ENCODE data around the gene SLC38A10.

DNA sequence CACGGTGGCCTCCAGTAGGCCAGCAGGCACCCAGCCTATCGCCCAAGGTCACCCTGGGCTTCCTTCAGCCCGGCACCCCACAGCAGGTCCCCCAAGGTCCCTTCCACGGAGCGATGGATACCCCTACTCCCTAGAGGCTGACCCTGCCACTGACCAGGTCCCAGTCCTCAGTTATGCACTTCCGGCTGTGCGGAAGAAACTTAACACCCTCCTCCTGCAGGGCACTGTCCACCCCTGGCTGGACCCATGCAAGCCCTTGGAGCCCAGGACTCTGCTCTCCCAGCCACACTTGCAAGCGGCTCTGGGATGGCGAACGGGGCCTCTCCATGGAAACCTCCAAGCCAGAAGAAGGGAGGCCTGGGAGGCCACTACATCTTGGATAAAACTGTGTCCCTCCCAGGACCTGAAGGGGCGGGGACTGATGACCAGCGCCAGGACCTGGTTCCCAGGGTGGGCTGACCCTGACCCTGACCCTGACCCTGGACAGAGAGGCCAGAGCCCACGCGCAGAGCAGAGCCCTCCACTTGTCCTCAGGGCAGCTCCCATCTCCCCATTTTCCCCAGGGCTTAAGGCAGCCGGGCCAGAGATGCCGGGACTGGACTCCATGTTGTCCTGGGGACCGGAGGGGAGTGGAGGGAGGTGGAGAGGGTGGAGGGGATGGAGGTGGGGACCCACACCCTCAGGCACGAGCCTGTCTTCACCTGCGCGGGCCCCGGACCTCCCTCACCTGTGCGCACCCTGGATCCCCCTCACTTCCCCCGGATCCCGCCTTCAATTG lies 73.1 kb downstream of the SLC38A10 start:
- TF ChIP-seq, protein P1, sequence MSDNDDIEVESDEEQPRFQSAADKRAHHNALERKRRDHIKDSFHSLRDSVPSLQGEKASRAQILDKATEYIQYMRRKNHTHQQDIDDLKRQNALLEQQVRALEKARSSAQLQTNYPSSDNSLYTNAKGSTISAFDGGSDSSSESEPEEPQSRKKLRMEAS (IDR thresholded peaks at IDR 0.05; ENCODE audit: low read depth), result no peak
- TF ChIP-seq, protein P2, sequence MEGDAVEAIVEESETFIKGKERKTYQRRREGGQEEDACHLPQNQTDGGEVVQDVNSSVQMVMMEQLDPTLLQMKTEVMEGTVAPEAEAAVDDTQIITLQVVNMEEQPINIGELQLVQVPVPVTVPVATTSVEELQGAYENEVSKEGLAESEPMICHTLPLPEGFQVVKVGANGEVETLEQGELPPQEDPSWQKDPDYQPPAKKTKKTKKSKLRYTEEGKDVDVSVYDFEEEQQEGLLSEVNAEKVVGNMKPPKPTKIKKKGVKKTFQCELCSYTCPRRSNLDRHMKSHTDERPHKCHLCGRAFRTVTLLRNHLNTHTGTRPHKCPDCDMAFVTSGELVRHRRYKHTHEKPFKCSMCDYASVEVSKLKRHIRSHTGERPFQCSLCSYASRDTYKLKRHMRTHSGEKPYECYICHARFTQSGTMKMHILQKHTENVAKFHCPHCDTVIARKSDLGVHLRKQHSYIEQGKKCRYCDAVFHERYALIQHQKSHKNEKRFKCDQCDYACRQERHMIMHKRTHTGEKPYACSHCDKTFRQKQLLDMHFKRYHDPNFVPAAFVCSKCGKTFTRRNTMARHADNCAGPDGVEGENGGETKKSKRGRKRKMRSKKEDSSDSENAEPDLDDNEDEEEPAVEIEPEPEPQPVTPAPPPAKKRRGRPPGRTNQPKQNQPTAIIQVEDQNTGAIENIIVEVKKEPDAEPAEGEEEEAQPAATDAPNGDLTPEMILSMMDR (IDR thresholded peaks at IDR 0.05), result no peak
- TF ChIP-seq EP300 (IDR thresholded peaks at IDR 0.05; ENCODE audit: borderline replicate concordance in 1 of 2, low read depth in 1 of 2, low read length in 1 of 2) (no peak), EZH2phosphoT487 (IDR thresholded peaks at IDR 0.05; ENCODE audit: borderline replicate concordance, low read depth) (no peak), FOXJ3 (CRISPR knock-in tag; IDR thresholded peaks at IDR 0.05) (no peak), FOXM1 (IDR thresholded peaks at IDR 0.05; ENCODE audit: low read depth) (no peak), SMC3 (IDR thresholded peaks at IDR 0.05; ENCODE audit: low read depth, low read length) (no peak), FOSL2 (IDR thresholded peaks at IDR 0.05; ENCODE audit: borderline replicate concordance, low read depth) (no peak), RFX5 (IDR thresholded peaks at IDR 0.05; ENCODE audit: low read length) (no peak), JUND (IDR thresholded peaks at IDR 0.05) (no peak)

All from SK-N-SH (cell line).